ENCODE measurements around the gene SRRD.

Gene SRRD

GRCh38 chr22:26477341-26477731, 6.3 kb upstream of the SRRD start:
- no peak overlapping the region for H3K4me3 ChIP-seq (ENCODE audit: low read depth, low read length)
- no peak for DNase-seq (ENCODE audit: low read depth)
- no peak for TF ChIP-seq CTCF (IDR thresholded peaks at IDR 0.05; ENCODE audit: control insufficient read depth, extremely low read depth, insufficient read depth)

- H3K4me3 ChIP-seq (ENCODE audit: low read depth, low read length), result peak overlapping the region; percentile 40
- 0 out of 2 replicates have a peak, but pooled peaks have one; percentile 13 for TF ChIP-seq CTCF (IDR thresholded peaks at IDR 0.05; ENCODE audit: control insufficient read depth, extremely low read depth, insufficient read depth)
- DNase-seq (ENCODE audit: low read depth), result no peak
Observed at GRCh38 chr22:26479043-26479791, 4.5 kb upstream of the SRRD start.

- no peak for TF ChIP-seq CTCF (IDR thresholded peaks at IDR 0.05; ENCODE audit: control insufficient read depth, extremely low read depth, insufficient read depth)
- H3K4me3 ChIP-seq (ENCODE audit: low read depth, low read length), result peak overlapping the region; percentile 40
- DNase-seq (ENCODE audit: low read depth), result peak; percentile 57
Observed at GRCh38 chr22:26479792-26480610, 3.7 kb upstream of the SRRD start.

- peak overlapping the region; percentile 40 for H3K4me3 ChIP-seq (ENCODE audit: low read depth, low read length)
Observed at GRCh38 chr22:26480611-26480932, 3.1 kb upstream of the SRRD start.

GRCh38 chr22:26481112-26481693, 2.5 kb upstream of the SRRD start:
- no peak for DNase-seq (ENCODE audit: low read depth)
- no peak for TF ChIP-seq CTCF (IDR thresholded peaks at IDR 0.05; ENCODE audit: control insufficient read depth, extremely low read depth, insufficient read depth)
- no peak overlapping the region for H3K4me3 ChIP-seq (ENCODE audit: low read depth, low read length)

More at GRCh38 chr22:26480611-26480932, 3.1 kb upstream of the SRRD start:
- no peak for DNase-seq (ENCODE audit: low read depth)
- no peak for TF ChIP-seq CTCF (IDR thresholded peaks at IDR 0.05; ENCODE audit: control insufficient read depth, extremely low read depth, insufficient read depth)

- no peak for TF ChIP-seq CTCF (IDR thresholded peaks at IDR 0.05; ENCODE audit: control insufficient read depth, extremely low read depth, insufficient read depth)
- DNase-seq (ENCODE audit: low read depth), result no peak
- no peak overlapping the region for H3K4me3 ChIP-seq (ENCODE audit: low read depth, low read length)
Observed at GRCh38 chr22:26481694-26482093, 2.0 kb upstream of the SRRD start.

Measured in LNCaP clone FGC (cell line).